Spleen (tissue), 11 donors: ENCODE data around the gene PEX7. TPM values are rescaled to one million over a fixed set of nuclear protein-coding genes. Genes with fewer than 3 reads are reported as not detected.

Source experiments
- DNase-seq: peaks from one replicate; pipeline ENCODE4 v3.0.0-alpha.2; 2020
- H3K27ac ChIP-seq, 8 donors: fragments of 200-600 bp; sonication (generic) in 7 of 8; 1 replicate in 4 of 8; 2 replicates in 4 of 8; pipeline versions ENCODE4 v1.5.0 to v1.8.0; 2016 to 2021; ENCODE audit warnings: inconsistent platforms in 4 of 8, mild to moderate bottlenecking in 4 of 8, moderate library complexity in 1 of 8
- H3K27me3 ChIP-seq, 7 donors: fragments of 200-600 bp; sonication (generic) in 6 of 7; replicated peaks in 1 of 7; 1 replicate in 4 of 7; 2 replicates in 3 of 7; pipeline versions ENCODE4 v1.5.0 to v1.8.0; 2016 to 2021; ENCODE audit warnings: inconsistent platforms in 3 of 7, mild to moderate bottlenecking in 1 of 7
- H3K36me3 ChIP-seq, 6 donors: fragments of 200-600 bp; sonication (generic) in 5 of 6; 1 replicate in 4 of 6; 2 replicates in 2 of 6; pipeline versions ENCODE4 v1.5.0 to v1.8.0; 2016 to 2021; ENCODE audit warnings: inconsistent platforms in 2 of 6
- H3K4me1 ChIP-seq, 6 donors: fragments of 200-600 bp; sonication (generic) in 5 of 6; 1 replicate in 3 of 6; 2 replicates in 3 of 6; pipeline versions ENCODE4 v1.5.0 to v1.8.0; 2016 to 2021; ENCODE audit warnings: inconsistent platforms in 3 of 6
- H3K4me3 ChIP-seq, 8 donors: fragments of 200-600 bp; sonication (generic) in 7 of 8; 1 replicate in 4 of 8; 2 replicates in 4 of 8; pipeline versions ENCODE4 v1.5.0 to v1.8.0; 2016 to 2021; ENCODE audit warnings: inconsistent platforms in 4 of 8, mild to moderate bottlenecking in 4 of 8, moderate library complexity in 2 of 8
- H3K9me3 ChIP-seq, 8 donors: fragments of 200-600 bp; sonication (generic) in 7 of 8; 1 replicate in 4 of 8; 2 replicates in 4 of 8; pipeline versions ENCODE4 v1.5.0 to v1.8.0; 2016 to 2021; ENCODE audit warnings: inconsistent platforms in 4 of 8
- POLR2A ChIP-seq, 3 donors: fragments of 450-650 bp; IDR thresholded peaks; one replicate each; pipeline ENCODE4 v1.5.1; 2017; ENCODE audit warnings: antibody characterized with exemption in 3 of 3, mild to moderate bottlenecking in 1 of 3
- POLR2AphosphoS5 ChIP-seq, 3 donors: sonication (generic); formaldehyde crosslinking; IDR thresholded peaks; one replicate each; pipeline ENCODE4 v1.5.1; 2017; ENCODE audit warnings: antibody characterized with exemption in 3 of 3
- WGBS, 5 donors: extraction: QIAGEN DNeasy Blood & Tissue Kit in 3 of 5; methylation state at CpG; one replicate each; pipeline versions ENCODE4 v1.1.5 to v1.1.7; 2013 to 2018; 5-methylcytosine and 5-hydroxymethylcytosine counted together
- intact Hi-C: fragments of 100-400 bp; cut with DNase I; formaldehyde crosslinking; loops from one replicate; pipeline ENCODE4 v1.15.0; 2023; ENCODE audit warnings: low total_unique reads
- polyA plus RNA-seq, 3 donors: library from polyadenylated mRNA; stranded (reverse); fragments of 200-250 nt; gene quantifications; one replicate each; pipeline ENCODE4 v1.2.1, GENCODE V29; 2013
- total RNA-seq, 7 donors: library from RNA; depleted of rRNA in 3 of 7; stranded (reverse); fragments of >200 nt in 3 of 7; fragmentation: NEBNext Ultra II Directional in 4 of 7; extraction: Animal tissue kit (Norgen Biotek cat#: 25700) in 4 of 7; gene quantifications; one replicate each; pipeline versions ENCODE4 v1.1.0 to v1.2.1, GENCODE V29; 2016 to 2021
- TF ChIP-seq, protein P1 (sequence below), 11 experiments: fragments of 200-600 bp in 7 of 11; fragments of 450-650 bp in 4 of 11; sonication (generic) in 4 of 11; IDR thresholded peaks in 8 of 11; conservative IDR thresholded peaks in 3 of 11; 1 replicate in 7 of 11; 2 replicates in 4 of 11; pipeline versions ENCODE4 v1.4.0 to v1.8.0; 2016 to 2021; ENCODE audit warnings: antibody characterized with exemption in 11 of 11, inconsistent platforms in 4 of 11, mild to moderate bottlenecking in 1 of 11
- donor health status: healthy with polysubstance abuse.
- donor health status: DM: no; HTN: no; CAD: no; lungs with moderate emphysema.
- donor health status: DM: no; HTN: no; CAD: no.
- donor health status: Bipolar disorder and iron deficiency.
- donor health status: healthy.
- donor health status: DM: no; HTN: no; CAD: no.
- donor health status: DM: yes; HTN: yes; CAD: no.

The PEX7 gene
- total and polyA plus RNA-seq, 10 donors = 2.2 to 6.4 (median 5.0) TPM

DNA sequence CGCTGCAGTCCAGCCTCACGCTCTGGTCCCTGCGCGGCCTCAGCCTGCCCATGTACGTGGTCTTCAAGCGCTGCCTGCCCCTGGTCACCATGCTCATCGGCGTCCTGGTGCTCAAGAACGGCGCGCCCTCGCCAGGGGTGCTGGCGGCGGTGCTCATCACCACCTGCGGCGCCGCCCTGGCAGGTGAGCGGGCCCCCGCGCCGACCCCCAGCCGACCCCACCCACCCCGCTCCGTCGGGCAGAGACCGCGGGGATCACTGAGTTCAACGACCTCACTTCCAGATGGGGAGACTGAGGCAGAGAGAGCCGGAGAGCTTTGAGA lies 100.3 kb downstream of the PEX7 start:
- TF ChIP-seq POLR2AphosphoS5 (IDR thresholded peaks at IDR 0.05) = no peak
- TF ChIP-seq, protein P1, sequence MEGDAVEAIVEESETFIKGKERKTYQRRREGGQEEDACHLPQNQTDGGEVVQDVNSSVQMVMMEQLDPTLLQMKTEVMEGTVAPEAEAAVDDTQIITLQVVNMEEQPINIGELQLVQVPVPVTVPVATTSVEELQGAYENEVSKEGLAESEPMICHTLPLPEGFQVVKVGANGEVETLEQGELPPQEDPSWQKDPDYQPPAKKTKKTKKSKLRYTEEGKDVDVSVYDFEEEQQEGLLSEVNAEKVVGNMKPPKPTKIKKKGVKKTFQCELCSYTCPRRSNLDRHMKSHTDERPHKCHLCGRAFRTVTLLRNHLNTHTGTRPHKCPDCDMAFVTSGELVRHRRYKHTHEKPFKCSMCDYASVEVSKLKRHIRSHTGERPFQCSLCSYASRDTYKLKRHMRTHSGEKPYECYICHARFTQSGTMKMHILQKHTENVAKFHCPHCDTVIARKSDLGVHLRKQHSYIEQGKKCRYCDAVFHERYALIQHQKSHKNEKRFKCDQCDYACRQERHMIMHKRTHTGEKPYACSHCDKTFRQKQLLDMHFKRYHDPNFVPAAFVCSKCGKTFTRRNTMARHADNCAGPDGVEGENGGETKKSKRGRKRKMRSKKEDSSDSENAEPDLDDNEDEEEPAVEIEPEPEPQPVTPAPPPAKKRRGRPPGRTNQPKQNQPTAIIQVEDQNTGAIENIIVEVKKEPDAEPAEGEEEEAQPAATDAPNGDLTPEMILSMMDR (IDR thresholded peaks at IDR 0.05 in 8 of 11, conservative IDR thresholded peaks at IDR 0.05 in 3 of 11) = peak in 1 of 11 experiments; percentile 20
- peaks cover 11 to 73% (median 58%) of the 10 kb centered on the region in 7 donors for H3K27me3 ChIP-seq
- 0 to 10% (median 2%) methylated on average over 2 to 29 of the region's 29 CpGs for WGBS, 5 donors

DNA sequence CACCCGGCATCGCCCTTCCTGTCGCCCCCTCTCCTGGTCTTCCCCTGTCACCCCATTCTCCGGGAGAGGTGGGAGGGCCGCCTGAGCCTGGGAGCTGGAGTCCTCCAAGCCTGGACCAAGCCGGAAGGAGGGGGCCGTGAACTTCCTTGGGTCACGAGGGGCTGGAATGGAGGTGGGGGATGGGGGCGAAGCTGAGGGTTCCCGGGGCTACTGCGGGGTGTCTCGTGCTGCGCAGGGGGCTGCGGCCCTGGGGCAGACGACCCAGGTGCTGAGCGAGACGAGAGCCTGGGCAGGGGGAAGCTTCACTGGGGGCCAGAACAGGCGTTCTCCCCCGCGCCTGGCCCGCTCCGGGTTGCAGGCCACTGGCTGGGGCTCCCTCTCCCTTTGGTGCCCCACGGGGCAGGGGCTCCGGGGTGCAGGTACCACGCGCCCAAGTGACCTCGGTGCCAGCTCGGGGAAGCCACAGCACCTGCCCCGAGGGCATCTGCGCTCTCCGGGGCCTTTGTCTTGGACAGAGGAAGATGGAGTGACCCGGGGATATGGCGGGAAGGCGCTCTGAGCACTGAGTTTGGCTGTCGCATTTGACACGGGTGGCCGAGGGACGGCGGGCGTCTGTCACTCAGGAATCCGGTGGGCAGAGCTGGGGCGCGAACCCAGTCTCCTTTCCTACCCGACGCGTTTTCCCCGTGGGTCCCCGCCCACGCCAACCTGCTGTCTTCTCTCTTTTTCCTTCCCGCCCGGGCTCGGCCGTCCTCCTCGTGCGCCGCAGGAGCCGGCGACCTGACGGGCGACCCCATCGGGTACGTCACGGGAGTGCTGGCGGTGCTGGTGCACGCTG lies 100.9 kb downstream of the PEX7 start:
- no peaks in the 10 kb centered on the region for H3K9me3 ChIP-seq
- H3K4me3 ChIP-seq = peak overlapping the region in 6 of 8 donors; percentile 8 to 74 (median 48)
- peaks cover 31 to 45% (median 42%) of the 10 kb centered on the region in 6 donors for H3K4me1 ChIP-seq
- DNase-seq = no peak
- peaks cover 11 to 73% (median 58%) of the 10 kb centered on the region in 7 donors for H3K27me3 ChIP-seq
- 4 to 8% (median 7%) methylated on average over 43 to 65 of the region's 65 CpGs for WGBS, 5 donors
- H3K36me3 ChIP-seq = no peaks in the 10 kb centered on the region
- intact Hi-C loops = no loop called here
- no peak for TF ChIP-seq POLR2A (IDR thresholded peaks at IDR 0.05)
- TF ChIP-seq POLR2AphosphoS5 (IDR thresholded peaks at IDR 0.05) = no peak
- TF ChIP-seq, protein P1 (IDR thresholded peaks at IDR 0.05 in 8 of 11, conservative IDR thresholded peaks at IDR 0.05 in 3 of 11) = no peak
- no peak overlapping the region for H3K27ac ChIP-seq

More for the DNA sequence above, 100.3 kb downstream of the PEX7 start:
- Histone ChIP-seq H3K4me3 (peak overlapping the region; percentile 40 to 74 (median 52)), H3K27ac (no peak overlapping the region), H3K36me3 (no peaks in the 10 kb centered on the region), H3K4me1 (peaks cover 31 to 45% (median 42%) of the 10 kb centered on the region in 6 donors), H3K9me3 (no peaks in the 10 kb centered on the region)
- intact Hi-C loops = no loop called here
- no peak for DNase-seq

DNA sequence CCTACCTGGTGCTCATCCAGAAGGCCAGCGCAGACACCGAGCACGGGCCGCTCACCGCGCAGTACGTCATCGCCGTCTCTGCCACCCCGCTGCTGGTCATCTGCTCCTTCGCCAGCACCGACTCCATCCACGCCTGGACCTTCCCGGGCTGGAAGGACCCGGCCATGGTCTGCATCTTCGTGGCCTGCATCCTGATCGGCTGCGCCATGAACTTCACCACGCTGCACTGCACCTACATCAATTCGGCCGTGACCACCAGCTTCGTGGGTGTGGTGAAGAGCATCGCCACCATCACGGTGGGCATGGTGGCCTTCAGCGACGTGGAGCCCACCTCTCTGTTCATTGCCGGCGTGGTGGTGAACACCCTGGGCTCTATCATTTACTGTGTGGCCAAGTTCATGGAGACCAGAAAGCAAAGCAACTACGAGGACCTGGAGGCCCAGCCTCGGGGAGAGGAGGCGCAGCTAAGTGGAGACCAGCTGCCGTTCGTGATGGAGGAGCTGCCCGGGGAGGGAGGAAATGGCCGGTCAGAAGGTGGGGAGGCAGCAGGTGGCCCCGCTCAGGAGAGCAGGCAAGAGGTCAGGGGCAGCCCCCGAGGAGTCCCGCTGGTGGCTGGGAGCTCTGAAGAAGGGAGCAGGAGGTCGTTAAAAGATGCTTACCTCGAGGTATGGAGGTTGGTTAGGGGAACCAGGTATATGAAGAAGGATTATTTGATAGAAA lies 101.7 kb downstream of the PEX7 start:
- TF ChIP-seq POLR2AphosphoS5 (IDR thresholded peaks at IDR 0.05) = no peak
- TF ChIP-seq, protein P1 (IDR thresholded peaks at IDR 0.05 in 8 of 11, conservative IDR thresholded peaks at IDR 0.05 in 3 of 11) = no peak
- no peak for TF ChIP-seq POLR2A (IDR thresholded peaks at IDR 0.05)
- Histone ChIP-seq H3K27ac (no peak overlapping the region), H3K36me3 (no peaks in the 10 kb centered on the region), H3K4me3 (peak overlapping the region in 2 of 8 donors; percentile 50 to 74), H3K27me3 (peaks cover 11 to 70% (median 54%) of the 10 kb centered on the region in 7 donors), H3K4me1 (peaks cover 31 to 45% (median 42%) of the 10 kb centered on the region in 6 donors), H3K9me3 (no peaks in the 10 kb centered on the region)
- intact Hi-C loops = no loop called here
- no peak for DNase-seq
- 66 to 80% (median 71%) methylated on average over 40 of the region's 40 CpGs for WGBS, 5 donors

DNA sequence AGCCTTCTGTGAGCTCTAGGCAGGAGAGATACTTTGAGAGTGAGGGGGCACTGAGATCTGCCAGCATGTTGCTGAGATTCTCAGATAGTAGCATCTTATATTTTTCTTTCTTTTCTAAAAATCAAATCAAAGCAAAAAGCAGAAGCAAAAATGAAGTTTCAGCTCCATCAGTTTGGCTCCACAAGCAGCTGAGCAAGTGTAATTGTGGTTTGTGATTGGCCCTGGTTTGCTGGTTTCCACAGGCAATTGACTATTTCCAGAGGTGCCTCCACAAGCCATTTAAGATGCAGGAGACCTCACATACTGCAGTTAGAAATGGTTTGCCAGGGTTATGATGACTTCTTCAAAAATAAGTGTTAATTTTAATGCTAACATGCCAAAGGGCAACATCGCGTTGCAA lies 104.0 kb downstream of the PEX7 start:
- intact Hi-C loops = no loop called here
- DNase-seq = no peak
- peaks cover 7 to 54% (median 34%) of the 10 kb centered on the region in 7 donors for H3K27me3 ChIP-seq

More for the DNA sequence above, 104.0 kb downstream of the PEX7 start:
- Histone ChIP-seq H3K4me3 (no peak overlapping the region), H3K36me3 (no peaks in the 10 kb centered on the region), H3K27ac (no peak overlapping the region), H3K4me1 (peaks cover 20 to 27% (median 25%) of the 10 kb centered on the region in 6 donors), H3K9me3 (no peaks in the 10 kb centered on the region)
- WGBS, 5 donors = 94 to 100% (median 98%) methylated on average over 2 of the region's 2 CpGs
- TF ChIP-seq POLR2A (IDR thresholded peaks at IDR 0.05) (no peak), POLR2AphosphoS5 (IDR thresholded peaks at IDR 0.05) (no peak)
- TF ChIP-seq, protein P1 (IDR thresholded peaks at IDR 0.05 in 8 of 11, conservative IDR thresholded peaks at IDR 0.05 in 3 of 11) = no peak
